Measurements from ENCODE around the gene LPP.

- TF ChIP-seq EZH2 (IDR thresholded peaks at IDR 0.05), result no peak
- TF ChIP-seq POLR2AphosphoS5 (IDR thresholded peaks at IDR 0.05; ENCODE audit: borderline replicate concordance, low read depth, low read length), result no peak
Measured at GRCh38 chr3:188197388-188197847, 43.5 kb downstream of the LPP start.

Measured in SK-N-MC (cell line).